Memory B cell (primary cell): ENCODE measurements around the gene DPEP2.
"Not testable (repeated sequence)": the region's sequence is repeated elsewhere in the genome, so short reads cannot be mapped to it uniquely, and the experiment has no call there.

Experiments
- ATAC-seq: fragments of 150-1000 bp; cut with Tn5 transposase; 2 replicates; pipeline ENCODE4 v1.10.0; 2021; ENCODE audit warnings: low read depth, mild to moderate bottlenecking, moderate library complexity
- DNase-seq, 2 donors: peaks; one replicate each; pipeline ENCODE4 v3.0.0; 2022; ENCODE audit warnings: low spot score in 2 of 2
- H3K27ac Mint-ChIP-seq: one replicate; pipeline ENCODE4 v1.8.0; 2022; ENCODE audit warnings: mild to moderate bottlenecking, moderate library complexity, mixed read lengths
- H3K27me3 Mint-ChIP-seq: one replicate; pipeline ENCODE4 v1.8.0; 2022; ENCODE audit warnings: mixed read lengths
- H3K36me3 Mint-ChIP-seq: one replicate; pipeline ENCODE4 v1.8.0; 2022; ENCODE audit warnings: mild to moderate bottlenecking, mixed read lengths
- H3K4me1 Mint-ChIP-seq: one replicate; pipeline ENCODE4 v1.8.0; 2022; ENCODE audit warnings: mixed read lengths
- H3K4me3 Mint-ChIP-seq: one replicate; pipeline ENCODE4 v1.8.0; 2022; ENCODE audit warnings: mild to moderate bottlenecking, moderate library complexity, mixed read lengths
- H3K9me3 Mint-ChIP-seq: one replicate; pipeline ENCODE4 v1.8.0; 2022; ENCODE audit warnings: mixed read lengths

The DPEP2 gene

DNA sequence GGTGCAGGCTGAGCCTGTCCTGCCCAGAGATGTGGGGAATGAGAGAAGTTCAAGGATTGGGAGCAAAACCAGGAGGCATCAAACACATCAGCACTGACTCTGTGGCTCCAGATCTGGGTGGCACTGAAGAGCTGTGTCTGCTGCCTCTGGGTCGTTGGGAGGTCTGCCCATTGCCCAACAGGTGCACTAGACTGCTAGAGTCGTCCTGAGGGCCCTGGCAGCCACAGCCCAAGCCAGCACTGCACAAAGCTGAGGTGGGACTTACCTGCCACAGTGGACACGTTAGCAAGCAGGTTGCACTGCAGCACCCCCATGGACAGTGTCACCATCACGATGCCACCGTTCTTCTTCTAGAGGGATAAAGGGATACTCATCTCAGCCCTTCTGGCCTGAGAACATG lies 22.3 kb downstream of the DPEP2 start:
- H3K4me1 Mint-ChIP-seq = peaks cover 3% of the 10 kb centered on the region
- no peaks in the 10 kb centered on the region for H3K27me3 Mint-ChIP-seq
- DNase-seq = no peak
- no peaks in the 10 kb centered on the region for H3K36me3 Mint-ChIP-seq
- no peak overlapping the region for H3K4me3 Mint-ChIP-seq
- H3K9me3 Mint-ChIP-seq = no peaks in the 10 kb centered on the region
- H3K27ac Mint-ChIP-seq = no peak overlapping the region
- no peak for ATAC-seq

DNA sequence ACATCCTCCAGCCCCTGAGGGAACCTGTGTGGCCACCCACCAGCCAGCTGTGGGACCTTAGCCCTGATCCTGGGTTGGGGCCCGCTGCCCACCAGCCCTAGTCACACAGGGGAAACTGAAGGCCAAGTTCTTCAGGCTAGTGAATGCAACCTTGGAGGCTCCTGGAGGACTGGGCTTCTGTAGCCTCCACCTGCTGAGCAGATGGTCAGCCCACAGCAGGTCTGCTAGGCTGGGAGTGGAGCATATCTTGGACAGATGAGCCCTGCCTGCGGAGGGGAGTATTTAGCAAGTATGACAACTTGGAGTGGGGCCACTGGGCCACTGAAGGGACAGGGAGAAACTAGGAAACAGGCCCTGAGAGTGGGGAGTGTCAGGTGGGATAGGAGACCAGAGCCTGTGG lies 23.1 kb downstream of the DPEP2 start:
- no peak for DNase-seq
- Mint-ChIP-seq H3K4me3 (no peak overlapping the region), H3K36me3 (no peaks in the 10 kb centered on the region), H3K9me3 (no peaks in the 10 kb centered on the region), H3K4me1 (peaks cover 3% of the 10 kb centered on the region), H3K27me3 (no peaks in the 10 kb centered on the region), H3K27ac (no peak overlapping the region)
- ATAC-seq = no peak

DNA sequence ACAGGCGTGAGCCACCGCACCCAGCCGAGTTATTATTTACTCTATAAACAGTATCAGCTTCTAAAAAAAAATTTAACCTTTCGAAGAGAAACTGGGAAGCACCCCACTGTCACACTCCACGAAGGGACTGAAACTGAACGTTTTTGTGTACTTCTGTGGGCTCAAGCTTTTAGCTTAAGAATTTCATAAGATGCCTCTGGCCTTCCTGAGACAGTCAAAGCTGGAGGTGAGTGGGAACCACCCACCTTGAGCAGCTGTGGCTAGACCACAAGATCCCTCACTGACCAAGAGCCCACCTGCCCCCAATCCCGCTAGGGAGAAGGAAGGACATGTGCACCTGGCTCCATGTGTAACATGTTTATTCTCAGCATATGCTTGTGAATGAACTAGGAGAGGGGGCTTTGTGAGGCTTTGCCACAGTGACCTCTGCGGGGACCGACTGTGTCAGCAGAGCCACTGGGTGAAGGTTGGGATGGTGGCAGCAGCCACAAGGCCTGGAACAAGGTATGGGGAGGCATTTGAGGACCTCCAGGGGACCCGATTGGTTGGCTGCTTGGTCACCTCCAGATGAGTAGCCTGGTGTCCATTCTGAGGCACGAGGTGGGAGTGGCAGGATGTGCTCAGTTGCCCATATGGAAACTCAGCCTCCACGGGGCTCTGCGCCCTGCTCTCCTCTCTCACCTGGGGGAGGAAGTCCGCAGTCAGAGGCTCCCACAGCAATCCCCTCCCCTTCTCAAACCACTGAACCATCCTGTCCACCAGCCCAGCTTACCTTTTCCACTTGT lies 23.8 kb downstream of the DPEP2 start:
- no peaks in the 10 kb centered on the region for H3K36me3 Mint-ChIP-seq
- no peak overlapping the region for H3K27ac Mint-ChIP-seq
- no peaks in the 10 kb centered on the region for H3K9me3 Mint-ChIP-seq

DNA sequence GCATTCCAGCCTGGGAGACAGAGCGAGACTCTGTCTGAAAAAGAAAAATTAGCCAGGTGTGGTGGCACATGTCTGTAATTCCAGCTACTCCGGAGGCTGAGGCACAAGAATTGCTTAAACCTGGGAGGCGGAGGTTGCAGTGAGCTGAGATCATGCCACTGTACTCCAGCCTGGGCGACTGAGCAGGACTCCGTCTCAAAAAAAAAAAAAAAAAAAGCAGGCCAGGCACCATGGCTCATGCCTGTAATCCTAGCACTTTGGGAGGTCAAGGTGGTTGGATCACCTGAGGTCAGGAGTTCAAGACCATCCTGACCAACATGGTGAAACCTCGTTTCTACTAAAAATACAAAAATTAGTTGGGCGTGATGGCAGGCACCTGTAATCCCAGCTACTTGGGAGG lies 27.0 kb downstream of the DPEP2 start:
- H3K27ac Mint-ChIP-seq, ATAC-seq, H3K36me3 Mint-ChIP-seq, H3K9me3 Mint-ChIP-seq, H3K27me3 Mint-ChIP-seq, DNase-seq, H3K4me3 Mint-ChIP-seq: not testable (repeated sequence)
- H3K4me1 Mint-ChIP-seq = peaks cover 15% of the 10 kb centered on the region

More for the DNA sequence above, 23.8 kb downstream of the DPEP2 start:
- H3K4me3 Mint-ChIP-seq = no peak overlapping the region
- H3K27me3 Mint-ChIP-seq = no peaks in the 10 kb centered on the region
- ATAC-seq = no peak
- peaks cover 3% of the 10 kb centered on the region for H3K4me1 Mint-ChIP-seq
- no peak for DNase-seq

DNA sequence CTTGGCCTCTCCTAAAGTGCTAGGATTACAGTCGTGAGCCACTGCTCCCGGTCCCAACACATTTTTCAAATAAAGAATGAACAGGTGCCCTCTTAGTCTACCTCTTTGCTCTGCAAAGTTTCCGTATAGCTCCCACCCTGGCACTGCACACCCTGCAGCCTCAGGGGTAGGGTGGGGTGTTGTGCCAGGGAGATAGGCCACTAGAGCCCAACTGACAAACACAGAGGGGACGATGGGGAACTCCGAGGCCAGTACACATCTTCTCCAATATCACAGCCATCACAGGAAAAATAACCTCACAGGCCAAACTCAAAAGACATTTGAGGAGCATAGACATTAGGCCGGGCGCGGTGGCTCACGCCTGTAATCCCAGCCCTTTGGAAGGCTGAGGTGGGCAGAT lies 28.2 kb downstream of the DPEP2 start:
- DNase-seq = no peak
- Mint-ChIP-seq H3K27me3 (no peaks in the 10 kb centered on the region), H3K9me3 (no peaks in the 10 kb centered on the region), H3K4me1 (peaks cover 19% of the 10 kb centered on the region), H3K4me3 (no peak overlapping the region), H3K27ac (no peak overlapping the region), H3K36me3 (no peaks in the 10 kb centered on the region)
- ATAC-seq = no peak

DNA sequence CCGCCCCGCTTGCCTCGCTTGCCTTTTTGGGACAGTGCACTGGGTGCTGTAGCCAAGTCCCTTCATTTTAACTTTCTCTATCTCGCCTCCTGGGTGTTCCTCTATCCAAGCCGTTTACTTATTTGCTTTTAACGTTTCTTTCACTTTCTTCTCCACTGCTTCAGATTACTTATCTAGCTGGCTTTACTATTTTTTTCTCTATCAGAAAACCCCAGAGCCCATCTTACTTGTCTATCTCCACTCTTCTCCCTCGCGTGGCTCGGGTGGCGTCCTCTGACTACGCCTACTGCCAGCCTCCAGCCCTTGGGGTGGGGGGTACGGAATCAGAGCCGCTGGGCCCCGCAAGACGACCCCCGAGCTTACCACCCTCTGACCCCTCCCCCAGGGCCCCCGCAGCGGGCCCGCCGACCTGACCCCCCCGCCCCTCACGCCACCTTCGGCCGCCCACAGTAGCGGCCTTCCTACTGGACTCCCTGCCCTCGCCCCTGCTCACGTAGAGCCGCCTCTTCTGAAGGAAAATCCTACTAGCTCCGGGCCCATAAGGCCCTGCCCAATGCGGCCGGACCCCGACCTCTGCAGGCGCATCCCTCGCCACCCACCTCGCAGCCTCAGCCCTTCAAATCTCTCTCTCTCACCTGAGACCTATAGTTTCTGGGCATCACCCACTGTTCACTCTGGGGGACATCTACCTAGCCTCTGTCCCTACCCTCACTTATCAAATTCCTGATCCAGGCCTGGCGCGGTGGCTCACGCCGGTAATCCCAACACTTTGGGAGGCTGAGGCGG lies 29.8 kb downstream of the DPEP2 start:
- peak; percentile 46 for ATAC-seq
- no peak for DNase-seq
- H3K36me3 Mint-ChIP-seq = no peaks in the 10 kb centered on the region

DNA sequence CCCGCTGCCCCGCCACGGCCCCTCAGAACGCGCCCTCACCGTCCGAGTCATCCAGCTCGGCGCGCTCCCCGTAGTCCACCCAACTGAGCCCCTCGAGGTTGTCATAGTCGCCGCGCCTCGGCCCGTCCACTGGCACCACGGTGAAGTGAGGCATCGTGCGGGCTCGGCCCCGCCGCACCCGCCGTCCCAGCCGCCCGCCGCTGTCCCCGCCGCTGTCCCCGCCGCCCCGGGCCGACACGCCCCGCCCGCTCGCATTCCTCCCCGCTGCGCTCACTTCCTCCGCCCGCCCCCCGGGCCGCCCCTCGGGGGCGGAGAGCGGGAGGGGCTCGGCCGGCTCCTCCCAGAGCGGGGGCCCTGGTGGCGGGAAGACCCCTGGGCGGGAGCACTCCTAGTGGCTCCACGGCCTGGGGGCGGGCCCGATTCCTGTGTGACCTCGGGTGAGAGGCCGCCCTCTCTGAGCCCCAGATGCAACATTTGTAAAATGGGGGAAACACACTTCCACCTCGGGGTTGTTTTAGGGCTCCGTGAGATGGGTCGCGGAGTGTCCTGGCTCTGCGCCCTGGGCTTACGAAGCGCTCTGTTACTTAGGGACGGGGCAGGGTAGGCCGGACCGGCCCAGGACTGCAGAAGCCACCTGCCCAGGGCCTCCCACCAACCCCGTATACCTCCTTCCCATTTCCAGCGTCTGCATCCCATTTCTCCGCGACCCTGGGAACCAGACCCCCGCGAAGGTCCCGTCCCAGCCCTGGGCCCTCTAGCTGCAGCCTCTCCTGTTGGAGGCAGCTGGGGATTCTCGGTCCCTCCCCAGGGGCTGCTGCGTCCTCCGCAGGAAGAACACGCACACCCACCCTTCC lies 30.7 kb downstream of the DPEP2 start, which contains the start of gene SLC12A4:
SLC12A4 (minus strand) TSS at position 238 of the 854 bp plus-strand sequence; CDS start at position 154, 84 bp downstream.
- DNase-seq (peak; percentile 69 to 73), ATAC-seq (peak; percentile 84)
- H3K36me3 Mint-ChIP-seq = no peaks in the 10 kb centered on the region
- no peaks in the 10 kb centered on the region for H3K9me3 Mint-ChIP-seq
- H3K4me1 Mint-ChIP-seq = peaks cover 19% of the 10 kb centered on the region
- peak within 1 kb of the TSS; percentile 83 for H3K4me3 Mint-ChIP-seq
- H3K27me3 Mint-ChIP-seq = no peaks in the 10 kb centered on the region
- peak within 1 kb of the TSS; percentile 85 for H3K27ac Mint-ChIP-seq

More for the DNA sequence above, 29.8 kb downstream of the DPEP2 start:
- Mint-ChIP-seq H3K27me3 (no peaks in the 10 kb centered on the region), H3K27ac (peak overlapping the region; percentile 22), H3K4me1 (peaks cover 19% of the 10 kb centered on the region), H3K4me3 (peak overlapping the region; percentile 83), H3K9me3 (no peaks in the 10 kb centered on the region)

DNA sequence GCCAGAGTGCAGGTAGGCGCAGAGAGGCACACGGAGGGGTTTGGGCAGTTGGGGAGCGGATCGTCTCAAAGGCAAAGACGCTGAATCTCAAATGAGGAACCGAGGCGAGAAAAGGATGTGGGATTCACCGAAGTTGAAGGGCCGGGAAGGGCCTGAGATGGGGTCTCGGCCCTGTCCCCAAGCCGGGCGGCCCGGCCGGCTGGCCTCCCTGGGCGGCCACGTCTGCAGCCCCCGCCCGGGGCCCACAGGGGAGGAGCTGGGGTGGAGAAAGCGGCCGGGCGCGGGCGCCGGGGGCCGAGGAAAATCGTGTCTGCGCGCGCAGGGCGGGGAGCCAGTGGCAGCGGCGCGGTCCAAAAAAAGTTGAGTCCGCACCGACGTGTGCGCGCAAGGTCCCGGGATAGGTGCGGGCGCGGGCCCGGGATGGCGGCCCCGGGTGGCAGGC lies 31.3 kb downstream of the DPEP2 start:
- ATAC-seq (peak; percentile 16), DNase-seq (peak in 1 of 2 donors; percentile 21)
- no peaks in the 10 kb centered on the region for H3K9me3 Mint-ChIP-seq
- peak overlapping the region; percentile 85 for H3K27ac Mint-ChIP-seq
- no peaks in the 10 kb centered on the region for H3K36me3 Mint-ChIP-seq
- peaks cover 19% of the 10 kb centered on the region for H3K4me1 Mint-ChIP-seq
- peak overlapping the region; percentile 83 for H3K4me3 Mint-ChIP-seq
- H3K27me3 Mint-ChIP-seq = no peaks in the 10 kb centered on the region

DNA sequence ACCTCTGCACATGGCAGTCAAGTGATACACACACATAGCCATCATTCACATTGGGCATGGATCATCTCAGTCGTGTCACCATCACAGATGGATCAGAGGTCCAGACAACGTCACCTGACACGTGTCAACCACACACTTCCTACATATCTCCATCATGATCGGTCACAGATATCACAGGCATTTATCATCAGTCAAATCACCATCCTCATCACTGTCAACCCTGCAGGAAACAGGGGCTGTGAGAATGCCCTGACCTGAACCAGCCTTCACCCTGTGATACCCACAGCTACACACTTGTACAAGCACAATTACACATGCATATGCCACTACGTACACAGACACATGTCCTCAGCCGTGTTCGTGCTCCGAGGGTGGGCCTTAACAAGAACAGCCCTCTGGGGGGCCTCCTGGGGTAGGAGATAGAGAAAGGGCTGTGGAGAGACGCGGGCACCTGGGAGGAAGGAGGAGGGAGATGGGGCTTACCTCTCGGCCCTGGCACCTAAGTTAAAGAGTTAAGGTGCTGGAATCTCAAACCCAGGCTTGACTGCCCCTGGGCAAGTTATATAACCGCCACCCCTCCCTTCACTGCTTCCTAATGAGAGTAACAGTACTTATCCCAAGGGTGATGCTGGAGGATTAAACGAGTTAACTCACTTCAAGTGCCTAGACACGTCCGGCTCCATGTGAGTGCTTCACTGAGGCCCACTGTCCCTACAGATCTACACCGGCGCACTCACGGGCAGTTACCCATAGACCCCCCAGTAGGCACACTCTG lies 31.9 kb downstream of the DPEP2 start:
- peak overlapping the region; percentile 83 for H3K4me3 Mint-ChIP-seq
- ATAC-seq (no peak), DNase-seq (no peak)
- H3K4me1 Mint-ChIP-seq = peaks cover 19% of the 10 kb centered on the region
- no peaks in the 10 kb centered on the region for H3K9me3 Mint-ChIP-seq
- H3K27ac Mint-ChIP-seq = peak overlapping the region; percentile 85
- no peaks in the 10 kb centered on the region for H3K27me3 Mint-ChIP-seq
- H3K36me3 Mint-ChIP-seq = no peaks in the 10 kb centered on the region

DNA sequence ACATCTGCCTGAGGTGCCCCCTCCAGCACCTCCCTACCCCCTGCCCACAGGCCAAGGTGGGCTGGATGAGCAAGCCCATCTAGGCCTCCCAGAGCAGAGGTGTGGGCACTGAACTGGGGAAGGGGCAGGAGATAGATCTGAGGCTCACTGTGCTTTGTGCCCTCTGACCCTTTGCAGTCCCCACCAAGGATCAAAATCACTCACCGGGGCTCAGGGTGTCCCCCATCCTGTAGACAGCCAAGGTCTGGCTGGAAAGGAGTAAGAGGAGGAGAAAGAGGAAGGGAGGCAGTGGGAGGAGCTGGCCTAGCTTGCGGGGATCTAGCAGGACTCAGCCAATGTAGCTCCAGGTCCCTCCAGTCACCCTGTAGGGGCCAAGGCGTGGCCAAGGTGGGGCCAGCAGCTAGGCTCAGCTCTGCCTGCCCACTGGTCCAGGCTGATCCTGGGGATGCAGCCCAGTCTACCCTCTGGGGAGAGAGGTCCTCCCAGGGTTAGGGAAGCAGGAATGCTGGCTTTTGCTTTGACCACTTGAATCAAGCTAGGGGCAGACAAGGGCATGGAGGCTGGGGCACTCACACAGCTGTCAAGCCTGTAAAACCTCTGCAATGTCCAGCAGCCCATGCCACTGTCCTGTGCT lies 32.6 kb downstream of the DPEP2 start:
- H3K27me3 Mint-ChIP-seq = no peaks in the 10 kb centered on the region
- H3K36me3 Mint-ChIP-seq = no peaks in the 10 kb centered on the region
- ATAC-seq (no peak), DNase-seq (no peak)
- peak overlapping the region; percentile 83 for H3K4me3 Mint-ChIP-seq
- H3K4me1 Mint-ChIP-seq = peaks cover 19% of the 10 kb centered on the region
- H3K9me3 Mint-ChIP-seq = no peaks in the 10 kb centered on the region
- H3K27ac Mint-ChIP-seq = no peak overlapping the region

DNA sequence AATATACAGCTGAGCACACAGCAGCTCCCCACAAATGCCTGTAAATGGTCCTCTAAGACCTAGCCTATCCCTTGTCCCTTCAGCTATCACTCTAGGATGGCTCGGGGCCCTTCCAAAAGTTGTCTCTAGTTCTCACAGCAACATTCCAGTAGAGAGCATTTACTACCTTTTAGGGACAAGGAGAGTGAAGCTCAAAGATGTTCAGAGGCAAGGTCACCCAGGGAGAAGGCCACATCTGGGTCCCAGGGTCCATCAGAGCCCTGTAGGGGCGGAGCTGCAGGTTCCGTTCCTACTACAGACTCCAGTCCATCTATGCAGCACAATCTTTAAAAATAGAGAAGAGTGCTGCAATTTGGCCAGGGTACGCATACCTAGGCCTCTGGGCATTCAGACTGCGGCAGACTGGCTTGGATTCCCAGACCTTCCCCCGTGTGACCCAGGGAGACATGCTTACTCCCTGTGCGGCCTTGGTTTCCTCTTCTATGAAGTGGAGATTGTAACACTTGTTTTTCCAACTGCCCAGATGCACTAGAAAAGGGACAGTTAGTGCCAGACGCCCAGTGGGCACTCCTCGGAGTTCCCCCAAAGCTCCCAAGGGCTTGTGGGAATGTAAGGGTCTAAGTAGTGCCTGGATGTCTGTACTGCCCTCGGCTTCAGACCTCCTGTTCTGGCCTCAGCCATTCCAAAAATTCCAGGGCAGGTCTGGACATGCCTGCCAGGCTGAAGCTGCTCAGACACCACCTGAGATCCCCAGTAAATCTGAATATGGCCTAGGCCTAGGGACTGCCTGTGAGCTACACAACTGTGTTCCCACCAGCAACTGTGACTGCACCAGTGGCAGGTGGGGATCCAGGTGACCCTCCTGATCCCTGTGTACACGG lies 33.4 kb downstream of the DPEP2 start:
- Mint-ChIP-seq H3K4me3 (no peak overlapping the region), H3K27ac (peak overlapping the region; percentile 32)
- no peak for ATAC-seq

DNA sequence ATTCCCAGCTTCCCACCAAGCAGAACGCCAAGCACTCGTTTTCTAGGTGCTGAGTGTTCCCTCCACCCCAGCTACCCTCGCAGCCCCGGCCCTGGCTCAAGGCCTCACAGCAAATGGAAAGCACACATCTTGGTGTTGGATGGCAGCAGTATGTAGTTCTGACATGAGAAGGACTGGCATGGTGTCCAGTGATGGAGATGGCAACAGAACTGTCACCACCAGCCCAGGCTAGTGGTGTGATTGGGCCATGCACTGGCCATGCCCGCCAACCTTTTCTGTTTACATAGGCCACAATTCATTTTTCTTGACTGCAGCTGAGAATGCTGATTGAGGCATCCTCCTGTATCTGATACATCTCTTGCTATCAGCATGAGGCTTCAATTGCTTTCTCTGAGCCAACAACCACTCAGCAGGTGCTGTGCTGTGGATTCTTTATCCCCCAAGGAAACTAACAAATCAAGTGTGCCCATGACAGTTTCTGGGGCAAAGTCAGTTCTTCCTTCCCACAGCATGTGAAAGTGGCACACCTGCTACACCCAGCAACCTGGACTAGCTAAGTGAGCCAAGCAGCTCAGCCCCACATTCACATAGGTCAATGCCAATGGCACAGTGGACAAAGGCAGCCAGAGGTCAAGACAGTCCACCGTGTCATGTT lies 34.7 kb downstream of the DPEP2 start:
- peaks cover 2% of the 10 kb centered on the region for H3K36me3 Mint-ChIP-seq
- ATAC-seq (no peak), DNase-seq (no peak)
- H3K4me1 Mint-ChIP-seq = peaks cover 16% of the 10 kb centered on the region
- no peak overlapping the region for H3K4me3 Mint-ChIP-seq
- no peak overlapping the region for H3K27ac Mint-ChIP-seq
- no peaks in the 10 kb centered on the region for H3K9me3 Mint-ChIP-seq
- no peaks in the 10 kb centered on the region for H3K27me3 Mint-ChIP-seq

More for the DNA sequence above, 33.4 kb downstream of the DPEP2 start:
- Mint-ChIP-seq H3K27me3 (no peaks in the 10 kb centered on the region), H3K9me3 (no peaks in the 10 kb centered on the region), H3K36me3 (peaks cover 2% of the 10 kb centered on the region), H3K4me1 (peaks cover 19% of the 10 kb centered on the region)
- DNase-seq = no peak
